Dendritic cell treated with granulocyte-macrophage colony-stimulating factor and Interleukin-4, amounts not matched to agents 40 ng/mL and 50 ng/mL, for 4 days (primary cell): ENCODE results near the gene MIB2.

Experiments
- H3K27ac Mint-ChIP-seq: one replicate; pipeline ENCODE4 v1.8.0; 2022; ENCODE audit warnings: mild to moderate bottlenecking, mixed read lengths
- H3K27me3 Mint-ChIP-seq: one replicate; pipeline ENCODE4 v1.8.0; 2022; ENCODE audit warnings: mild to moderate bottlenecking, mixed read lengths
- H3K36me3 Mint-ChIP-seq: one replicate; pipeline ENCODE4 v1.8.0; 2022; ENCODE audit warnings: low read depth, mixed read lengths
- H3K4me1 Mint-ChIP-seq: one replicate; pipeline ENCODE4 v1.8.0; 2022; ENCODE audit warnings: low read depth, mixed read lengths
- H3K4me3 Mint-ChIP-seq: one replicate; pipeline ENCODE4 v1.8.0; 2022; ENCODE audit warnings: mild to moderate bottlenecking, moderate library complexity, mixed read lengths
- H3K9me3 Mint-ChIP-seq: one replicate; pipeline ENCODE4 v1.8.0; 2022; ENCODE audit warnings: mixed read lengths
- intact Hi-C: fragments of 100-400 bp; cut with micrococcal nuclease; formaldehyde crosslinking; loops from one replicate; pipeline ENCODE4 v1.15.0; 2022

Gene MIB2

DNA sequence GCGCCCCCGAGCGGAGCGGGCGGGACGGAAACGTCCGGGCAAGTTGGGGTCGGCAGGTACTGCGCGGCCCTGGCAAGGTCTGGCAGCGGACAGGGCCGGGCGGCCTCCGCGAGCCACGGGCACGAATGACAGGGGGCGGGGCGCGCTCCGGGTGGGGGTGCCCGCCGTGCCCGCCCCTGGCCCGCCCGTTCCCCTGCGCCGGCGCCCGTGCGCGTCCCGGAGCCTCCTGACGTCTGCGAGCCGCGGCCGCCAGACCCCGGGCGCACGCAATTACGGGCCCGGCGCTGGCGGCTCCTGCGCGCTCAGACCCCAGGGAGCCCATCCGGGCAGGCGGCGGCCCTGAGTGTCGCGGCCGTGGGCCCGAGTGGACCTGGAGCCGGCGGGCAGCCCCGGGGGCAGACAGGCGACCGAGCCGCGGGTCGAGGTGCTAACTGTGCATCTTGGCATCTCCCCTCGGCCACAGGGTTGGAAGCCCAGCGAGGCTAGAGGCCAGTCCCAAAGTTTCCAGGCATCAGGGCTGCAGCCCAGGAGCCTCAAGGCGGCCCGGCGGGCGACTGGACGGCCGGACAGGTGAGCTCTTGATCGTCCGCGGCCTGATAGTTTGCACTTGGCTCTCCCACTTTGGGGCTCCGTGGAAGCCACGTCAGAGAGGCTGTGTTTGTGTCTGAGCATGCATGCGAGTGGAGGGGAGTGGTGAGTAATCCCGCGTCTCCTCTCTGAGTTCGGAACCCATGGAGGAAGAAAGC, 918 bp downstream of the MIB2 start:
- H3K4me1 Mint-ChIP-seq: peaks cover 42% of the 10 kb centered on the region
- peaks cover 35% of the 10 kb centered on the region for H3K36me3 Mint-ChIP-seq
- peak overlapping the region; percentile 76 for H3K4me3 Mint-ChIP-seq
- H3K27ac Mint-ChIP-seq: peak overlapping the region; percentile 93
- no peaks in the 10 kb centered on the region for H3K9me3 Mint-ChIP-seq
- H3K27me3 Mint-ChIP-seq: no peaks in the 10 kb centered on the region
- intact Hi-C loops: loop anchor here (5.0 kb wide), 1 partner anchor 104 kb away; the partner anchor contains the start of gene ATAD3A

DNA sequence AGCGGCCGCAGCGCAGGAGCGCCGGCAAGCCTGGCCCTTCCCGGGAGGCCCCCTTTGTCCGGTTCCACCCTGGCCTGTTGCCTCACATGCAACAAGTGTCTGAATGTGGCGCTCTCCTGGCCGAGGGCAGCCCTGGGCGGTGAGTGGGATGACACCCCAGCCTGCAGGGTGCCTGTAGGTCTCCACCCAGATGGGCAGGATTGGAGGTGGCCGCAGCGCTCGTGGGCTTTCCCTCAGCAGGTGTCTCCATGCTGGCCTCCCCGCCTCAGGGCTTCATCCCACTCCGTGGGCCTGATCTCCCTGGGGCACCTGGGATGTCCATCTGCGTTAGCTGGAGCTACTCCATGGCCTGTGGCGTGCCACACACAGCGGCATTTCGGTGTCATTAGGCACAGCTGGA, 1.5 kb downstream of the MIB2 start:
- Mint-ChIP-seq H3K4me1 (peaks cover 41% of the 10 kb centered on the region), H3K4me3 (peak overlapping the region; percentile 76), H3K9me3 (no peaks in the 10 kb centered on the region), H3K36me3 (peaks cover 35% of the 10 kb centered on the region), H3K27ac (peak overlapping the region; percentile 64), H3K27me3 (no peaks in the 10 kb centered on the region)
- intact Hi-C loops: loop anchor here (5.0 kb wide), 1 partner anchor 105 kb away; the partner anchor contains the start of gene ATAD3A

- Mint-ChIP-seq H3K36me3 (peaks cover 35% of the 10 kb centered on the region), H3K4me1 (peaks cover 35% of the 10 kb centered on the region), H3K27me3 (no peaks in the 10 kb centered on the region), H3K9me3 (no peaks in the 10 kb centered on the region), H3K27ac (no peak overlapping the region), H3K4me3 (peak overlapping the region; percentile 76)
- intact Hi-C loops: loop anchor here (5.0 kb wide), 1 partner anchor 105 kb away; the partner anchor contains the start of gene ATAD3A
Observed at GRCh38 chr1:1617516-1617915, 2.2 kb downstream of the MIB2 start.

DNA sequence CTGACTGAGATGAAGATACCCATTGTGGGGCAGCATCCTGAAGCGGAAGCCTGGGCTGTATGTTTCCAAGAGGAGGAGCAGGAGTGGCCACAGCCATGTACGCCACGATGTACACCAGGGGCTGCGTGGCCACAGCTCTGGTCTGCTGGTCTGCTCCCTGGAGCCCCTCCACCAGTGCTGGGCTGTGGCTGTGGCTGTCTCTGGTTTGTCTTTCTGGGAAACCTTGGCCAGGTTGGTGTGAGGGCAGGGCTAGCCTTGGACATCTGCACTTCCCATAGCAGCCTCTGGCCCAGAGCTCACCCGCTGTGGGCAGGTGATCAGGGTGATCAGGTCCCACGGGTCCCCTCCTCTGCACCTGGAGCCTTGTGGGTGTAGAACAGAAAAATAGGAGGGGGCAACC, 2.6 kb downstream of the MIB2 start:
- no peaks in the 10 kb centered on the region for H3K27me3 Mint-ChIP-seq
- intact Hi-C loops: loop anchor here (5.0 kb wide), 1 partner anchor 106 kb away; the partner anchor contains the start of gene ATAD3A
- H3K9me3 Mint-ChIP-seq: no peaks in the 10 kb centered on the region
- no peak overlapping the region for H3K27ac Mint-ChIP-seq
- H3K4me3 Mint-ChIP-seq: no peak overlapping the region
- peaks cover 35% of the 10 kb centered on the region for H3K36me3 Mint-ChIP-seq
- H3K4me1 Mint-ChIP-seq: peaks cover 35% of the 10 kb centered on the region

DNA sequence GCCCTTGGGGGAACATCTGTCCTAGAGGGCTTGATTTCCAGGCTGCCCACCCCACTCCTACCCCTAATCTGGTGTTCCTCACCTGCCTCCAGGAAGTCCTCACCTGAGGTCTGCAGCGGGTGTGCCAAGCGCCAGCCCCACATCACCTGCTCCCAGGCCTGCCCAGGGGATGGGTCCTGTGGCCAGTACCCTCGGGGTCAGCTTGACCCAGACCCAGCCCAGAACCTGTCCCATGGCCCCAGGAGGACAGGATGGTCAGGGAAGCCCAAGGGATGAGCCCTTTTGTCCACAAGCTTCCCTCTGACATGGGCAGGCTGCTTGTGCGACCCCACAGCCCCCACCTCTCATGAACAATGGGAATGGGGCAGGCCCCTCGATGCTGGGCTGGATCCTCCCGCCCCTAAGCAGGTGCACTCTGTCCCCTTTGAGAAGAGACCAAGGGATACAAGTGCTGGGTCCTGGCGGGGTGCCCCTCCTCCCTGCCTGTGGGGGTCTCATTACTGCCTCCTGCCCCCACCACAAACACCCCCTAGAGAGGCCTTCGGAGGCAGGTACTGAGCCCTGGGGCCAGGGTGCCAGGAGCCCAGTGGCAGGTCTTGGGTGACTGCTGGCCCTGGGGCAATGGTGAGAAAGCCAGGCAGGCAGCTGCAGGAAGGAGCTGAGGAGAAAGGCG, 3.2 kb downstream of the MIB2 start:
- intact Hi-C loops: loop anchor here (5.0 kb wide), 1 partner anchor 106 kb away; the partner anchor contains the start of gene ATAD3A
- Mint-ChIP-seq H3K4me3 (no peak overlapping the region), H3K4me1 (peaks cover 32% of the 10 kb centered on the region), H3K9me3 (no peaks in the 10 kb centered on the region), H3K27ac (no peak overlapping the region), H3K36me3 (peaks cover 35% of the 10 kb centered on the region), H3K27me3 (no peaks in the 10 kb centered on the region)

DNA sequence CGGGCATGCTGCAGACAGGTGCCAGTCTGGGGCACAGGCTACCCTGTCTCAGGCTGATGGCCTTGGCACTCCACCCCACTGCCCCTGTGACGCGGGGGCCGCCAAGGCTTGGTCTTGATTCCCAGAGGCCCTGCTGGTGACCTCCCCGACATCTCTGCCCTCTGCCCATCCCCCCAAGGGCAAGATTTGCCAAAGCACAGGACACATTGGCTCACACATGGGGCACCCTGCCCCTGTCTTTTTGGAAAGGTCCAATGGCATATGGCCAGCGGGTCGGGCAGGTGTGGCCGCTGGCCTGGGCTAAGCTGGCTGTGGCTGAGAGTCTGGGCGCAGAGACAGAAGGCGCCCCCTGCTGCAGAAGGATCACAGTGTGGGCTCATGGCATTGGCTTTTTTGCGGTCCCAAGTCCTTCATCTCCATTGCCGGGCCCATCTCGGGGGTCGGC, 4.6 kb downstream of the MIB2 start:
- Mint-ChIP-seq H3K9me3 (no peaks in the 10 kb centered on the region), H3K36me3 (peaks cover 45% of the 10 kb centered on the region), H3K4me1 (peaks cover 18% of the 10 kb centered on the region), H3K27me3 (no peaks in the 10 kb centered on the region), H3K4me3 (no peak overlapping the region), H3K27ac (no peak overlapping the region)
- intact Hi-C loops: loop anchor here (5.0 kb wide), 1 partner anchor 108 kb away; the partner anchor contains the start of gene ATAD3A

GRCh38 chr1:1620433-1621139, 5.3 kb downstream of the MIB2 start:
- H3K27ac Mint-ChIP-seq: no peak overlapping the region
- no peaks in the 10 kb centered on the region for H3K27me3 Mint-ChIP-seq
- peaks cover 17% of the 10 kb centered on the region for H3K4me1 Mint-ChIP-seq
- H3K36me3 Mint-ChIP-seq: peaks cover 45% of the 10 kb centered on the region
- intact Hi-C loops: no loop called here
- no peaks in the 10 kb centered on the region for H3K9me3 Mint-ChIP-seq
- H3K4me3 Mint-ChIP-seq: no peak overlapping the region

- H3K4me1 Mint-ChIP-seq: peaks cover 15% of the 10 kb centered on the region
- H3K36me3 Mint-ChIP-seq: peaks cover 44% of the 10 kb centered on the region
- no peaks in the 10 kb centered on the region for H3K27me3 Mint-ChIP-seq
- no peaks in the 10 kb centered on the region for H3K9me3 Mint-ChIP-seq
- intact Hi-C loops: no loop called here
- no peak overlapping the region for H3K27ac Mint-ChIP-seq
- H3K4me3 Mint-ChIP-seq: no peak overlapping the region
Observed at GRCh38 chr1:1621173-1622009, 6.1 kb downstream of the MIB2 start.

DNA sequence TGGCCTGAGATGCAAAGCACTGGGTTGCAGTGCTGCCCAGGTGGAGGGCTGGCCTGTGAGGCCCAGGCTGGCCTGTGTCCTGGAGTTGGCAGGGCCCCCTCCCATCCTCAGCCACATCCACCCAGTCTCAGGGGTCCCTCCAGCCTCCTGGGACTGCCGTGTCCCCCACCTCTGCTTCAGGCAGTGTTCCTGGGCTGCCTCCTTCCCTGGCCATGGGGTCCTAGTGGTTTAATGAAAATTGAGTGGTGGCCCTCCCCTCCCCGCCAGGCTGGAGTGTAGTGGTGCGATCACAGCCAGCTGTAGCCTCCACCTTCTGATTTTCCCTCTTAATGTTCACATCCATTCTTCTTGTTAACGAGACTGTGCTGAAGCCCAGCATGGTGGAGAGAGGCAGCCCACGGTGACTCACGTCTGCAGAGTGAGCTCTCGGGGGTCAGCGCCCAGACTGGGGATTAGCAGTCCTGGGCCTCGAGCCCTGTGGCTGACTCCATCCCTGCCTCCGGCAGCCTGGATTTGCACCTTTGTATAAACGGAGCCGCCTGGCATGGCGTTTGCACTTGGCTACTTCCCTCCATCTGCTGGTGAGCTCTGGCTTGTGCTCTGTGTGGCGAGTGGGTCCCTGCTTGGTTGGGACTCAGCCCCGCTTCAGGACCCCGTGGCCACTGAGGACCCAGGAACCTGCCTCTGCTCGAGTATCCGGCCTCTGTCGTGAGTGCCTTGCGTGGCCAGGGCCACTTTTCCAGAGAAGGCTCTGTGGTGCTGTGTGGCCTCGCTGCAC, 6.9 kb downstream of the MIB2 start:
- H3K36me3 Mint-ChIP-seq: peaks cover 52% of the 10 kb centered on the region
- intact Hi-C loops: no loop called here
- H3K4me1 Mint-ChIP-seq: peaks cover 7% of the 10 kb centered on the region
- no peak overlapping the region for H3K4me3 Mint-ChIP-seq
- H3K9me3 Mint-ChIP-seq: no peaks in the 10 kb centered on the region
- H3K27me3 Mint-ChIP-seq: no peaks in the 10 kb centered on the region
- no peak overlapping the region for H3K27ac Mint-ChIP-seq

GRCh38 chr1:1622788-1623094, 7.4 kb downstream of the MIB2 start:
- Mint-ChIP-seq H3K27me3 (peaks cover under 1% of the 10 kb centered on the region), H3K9me3 (no peaks in the 10 kb centered on the region), H3K27ac (no peak overlapping the region), H3K4me3 (no peak overlapping the region), H3K36me3 (peaks cover 50% of the 10 kb centered on the region), H3K4me1 (peaks cover 5% of the 10 kb centered on the region)
- intact Hi-C loops: no loop called here

- intact Hi-C loops: no loop called here
- Mint-ChIP-seq H3K9me3 (no peaks in the 10 kb centered on the region), H3K4me1 (peaks cover 5% of the 10 kb centered on the region), H3K36me3 (peaks cover 50% of the 10 kb centered on the region), H3K27me3 (peaks cover 5% of the 10 kb centered on the region), H3K4me3 (no peak overlapping the region), H3K27ac (no peak overlapping the region)
Observed at GRCh38 chr1:1623181-1623630, 7.9 kb downstream of the MIB2 start.

- Mint-ChIP-seq H3K4me3 (no peak overlapping the region), H3K9me3 (no peaks in the 10 kb centered on the region), H3K27ac (no peak overlapping the region), H3K4me1 (peaks cover 5% of the 10 kb centered on the region), H3K27me3 (peaks cover 11% of the 10 kb centered on the region), H3K36me3 (peaks cover 48% of the 10 kb centered on the region)
- intact Hi-C loops: no loop called here
Observed at GRCh38 chr1:1623631-1624442, 8.5 kb downstream of the MIB2 start.
